ACC112 (cell line): ENCODE data around the gene CERS4.

Experiments used
- H2AFZ ChIP-seq: fragments of 200-600 bp; sonication (generic); one replicate; pipeline ENCODE4 v1.6.0; 2017; ENCODE audit warnings: antibody characterized with exemption, low read length; ENCODE audit not compliant: unreplicated experiment
- H3K27ac ChIP-seq: fragments of 200-600 bp; sonication (generic); 2 replicates; pipeline ENCODE4 v1.5.1; 2014; ENCODE audit warnings: low read depth, mild to moderate bottlenecking, antibody characterized with exemption, low read length, moderate library complexity
- H3K27me3 ChIP-seq: fragments of 200-600 bp; sonication (generic); 2 replicates; pipeline ENCODE4 v1.6.1; 2014; ENCODE audit warnings: mild to moderate bottlenecking, antibody characterized with exemption, low read length, moderate library complexity, mixed read lengths; ENCODE audit not compliant: insufficient read depth
- H3K36me3 ChIP-seq: fragments of 200-600 bp; sonication (generic); 2 replicates; pipeline ENCODE4 v1.6.1; 2016; ENCODE audit warnings: mild to moderate bottlenecking, antibody characterized with exemption, low read length, moderate library complexity, mixed read lengths; ENCODE audit not compliant: insufficient read depth
- H3K4me1 ChIP-seq: fragments of 200-600 bp; sonication (generic); one replicate; pipeline ENCODE4 v1.6.1; 2016; ENCODE audit warnings: low read length, mixed read lengths; ENCODE audit not compliant: insufficient read depth, unreplicated experiment, control insufficient read depth
- H3K4me3 ChIP-seq: fragments of 200-600 bp; sonication (generic); 2 replicates; pipeline ENCODE4 v1.5.1; 2014; ENCODE audit warnings: mild to moderate bottlenecking, low read depth, low read length
- H3K79me2 ChIP-seq: fragments of 200-600 bp; sonication (generic); one replicate; pipeline ENCODE4 v1.6.0; 2016; ENCODE audit warnings: low read length; ENCODE audit not compliant: control insufficient read depth, unreplicated experiment, insufficient read depth

The CERS4 gene

GRCh38 chr19:8308891-8309291, 99.7 kb downstream of the CERS4 start:
- H2AFZ ChIP-seq: no peak overlapping the region
- H3K4me1 ChIP-seq: no peaks in the 10 kb centered on the region
- H3K27ac ChIP-seq: peak overlapping the region; percentile 52; the same call in 1 of the 2 replicates
- H3K36me3 ChIP-seq: no peaks in the 10 kb centered on the region
- no peaks in the 10 kb centered on the region for H3K27me3 ChIP-seq
- H3K79me2 ChIP-seq: peaks cover 3% of the 10 kb centered on the region
- no peak overlapping the region for H3K4me3 ChIP-seq

GRCh38 chr19:8310342-8311055, 101.3 kb downstream of the CERS4 start:
- Histone ChIP-seq H3K79me2 (peaks cover 3% of the 10 kb centered on the region), H2AFZ (no peak overlapping the region), H3K36me3 (0 out of 2 replicates have a peak, but pooled peaks cover 2% of the 10 kb centered on the region), H3K4me3 (no peak overlapping the region), H3K27ac (no peak overlapping the region), H3K4me1 (no peaks in the 10 kb centered on the region), H3K27me3 (no peaks in the 10 kb centered on the region)

- Histone ChIP-seq H3K79me2 (peaks cover 3% of the 10 kb centered on the region), H3K4me3 (no peak overlapping the region), H3K4me1 (no peaks in the 10 kb centered on the region), H2AFZ (no peak overlapping the region), H3K27me3 (no peaks in the 10 kb centered on the region), H3K36me3 (0 out of 2 replicates have a peak, but pooled peaks cover 2% of the 10 kb centered on the region), H3K27ac (no peak overlapping the region)
Measured at GRCh38 chr19:8311461-8312260, 102.5 kb downstream of the CERS4 start.
